AG09309 (cell line): ENCODE results near the gene FAM168A.

Source experiments
- DNase-seq: peaks from one replicate; pipeline ENCODE4 v3.0.0-alpha.2; 2010; ENCODE audit warnings: low read depth
- H3K4me3 ChIP-seq: 2 replicates; pipeline ENCODE4 v1.5.1; 2011; ENCODE audit warnings: mild to moderate bottlenecking, low read depth, low read length, moderate library complexity; ENCODE audit not compliant: control insufficient read depth
- CTCF ChIP-seq: IDR thresholded peaks from 2 replicates; pipeline ENCODE4 v1.5.1; 2011; ENCODE audit warnings: mild to moderate bottlenecking, low read depth, low read length, inconsistent platforms; ENCODE audit not compliant: insufficient read depth, control insufficient read depth; ENCODE audit errors: missing control alignments

FAM168A gene

GRCh38 chr11:73528013-73528412, 69.9 kb downstream of the FAM168A start:
- H3K4me3 ChIP-seq = no peak overlapping the region
- no peak for TF ChIP-seq CTCF
- DNase-seq = no peak

- DNase-seq = no peak
- TF ChIP-seq CTCF = no peak
- no peak overlapping the region for H3K4me3 ChIP-seq
Measured at GRCh38 chr11:73525611-73526010, 72.3 kb downstream of the FAM168A start.

GRCh38 chr11:73524774-73525173, 73.1 kb downstream of the FAM168A start:
- no peak for TF ChIP-seq CTCF

GRCh38 chr11:73521621-73522020, 76.3 kb downstream of the FAM168A start:
- H3K4me3 ChIP-seq = no peak overlapping the region
- DNase-seq = no peak
- no peak for TF ChIP-seq CTCF

More at GRCh38 chr11:73524774-73525173, 73.1 kb downstream of the FAM168A start:
- no peak overlapping the region for H3K4me3 ChIP-seq
- DNase-seq = no peak

GRCh38 chr11:73520353-73521061, 77.4 kb downstream of the FAM168A start:
- no peak for TF ChIP-seq CTCF
- DNase-seq = no peak

GRCh38 chr11:73519266-73519665, 78.6 kb downstream of the FAM168A start:
- TF ChIP-seq CTCF = no peak
- DNase-seq = no peak

More at GRCh38 chr11:73520353-73521061, 77.4 kb downstream of the FAM168A start:
- no peak overlapping the region for H3K4me3 ChIP-seq

More at GRCh38 chr11:73519266-73519665, 78.6 kb downstream of the FAM168A start:
- no peak overlapping the region for H3K4me3 ChIP-seq
